GM19372 (cell line): ENCODE results near the gene ZBTB7C.

Experiments
- ATAC-seq: cut with Tn5 transposase; IDR thresholded peaks from one replicate; pipeline ENCODE4 v1.9.1; 2021; ENCODE audit warnings: mild to moderate bottlenecking, low read depth, moderate library complexity; ENCODE audit not compliant: unreplicated experiment

ZBTB7C gene

DNA sequence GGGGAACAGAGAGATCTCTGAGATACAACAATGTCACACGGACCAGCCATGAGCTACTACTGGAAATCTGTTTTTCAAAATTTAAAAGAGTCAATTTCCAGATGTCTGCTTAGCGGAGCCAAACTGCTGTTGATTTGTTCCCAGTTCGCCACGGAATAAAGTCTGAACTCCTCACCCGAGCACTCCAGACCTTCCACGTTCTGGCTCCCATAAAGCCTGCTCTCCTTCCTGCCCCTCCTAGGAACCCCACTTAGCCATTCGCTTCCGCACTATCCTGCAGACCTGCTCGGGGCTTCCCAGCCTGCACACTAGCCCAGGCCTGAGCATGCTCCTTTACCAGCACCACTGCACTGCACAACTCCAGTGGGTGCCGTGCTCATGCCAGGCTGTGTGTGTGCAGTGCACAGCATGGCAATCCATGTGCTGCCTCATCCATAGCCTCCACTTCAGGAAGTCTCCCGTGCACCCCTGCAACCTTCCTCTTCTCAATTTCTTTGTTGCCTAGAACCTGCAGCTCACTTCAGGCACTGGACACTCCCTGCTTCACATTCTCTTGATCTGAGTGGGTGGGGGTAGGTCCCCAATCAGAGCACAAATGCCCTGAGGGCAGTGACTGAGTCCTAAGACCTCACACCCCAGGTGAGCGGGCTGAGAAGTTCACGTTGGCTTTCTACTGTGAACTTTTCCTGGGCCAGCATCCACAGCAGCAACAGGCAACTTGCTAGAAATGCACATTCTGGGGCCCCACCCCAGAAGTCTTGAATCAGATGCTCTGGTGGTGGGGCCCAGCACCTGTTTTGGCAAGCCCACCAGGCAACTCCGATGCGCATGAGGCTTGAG lies 53.7 kb downstream of the ZBTB7C start:
- ATAC-seq, result no peak

DNA sequence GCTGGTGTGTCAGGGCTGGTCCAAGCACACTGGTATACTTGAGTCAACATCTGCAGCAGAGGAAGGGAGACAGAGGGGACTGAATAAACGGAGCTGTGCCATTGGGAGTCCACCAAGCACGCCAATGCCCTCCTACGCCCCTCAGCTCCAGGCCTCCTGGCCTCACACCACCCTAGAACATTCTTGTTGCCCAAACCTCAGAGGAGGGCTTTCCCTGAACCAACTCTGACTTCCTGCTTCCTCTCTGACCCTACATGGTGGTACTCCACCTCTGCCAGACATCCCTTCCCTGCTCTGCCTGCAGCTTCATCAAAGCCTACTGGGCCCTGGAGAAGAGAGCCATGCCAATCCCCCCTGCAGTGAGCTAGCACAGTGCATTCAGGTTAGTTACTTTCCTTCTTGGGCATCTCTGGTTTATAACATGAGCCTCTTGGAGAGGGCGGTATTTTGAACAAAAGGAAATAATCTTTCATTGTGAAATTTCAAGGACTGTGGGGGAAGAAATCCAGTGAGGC lies 54.4 kb downstream of the ZBTB7C start:
- ATAC-seq, result no peak

DNA sequence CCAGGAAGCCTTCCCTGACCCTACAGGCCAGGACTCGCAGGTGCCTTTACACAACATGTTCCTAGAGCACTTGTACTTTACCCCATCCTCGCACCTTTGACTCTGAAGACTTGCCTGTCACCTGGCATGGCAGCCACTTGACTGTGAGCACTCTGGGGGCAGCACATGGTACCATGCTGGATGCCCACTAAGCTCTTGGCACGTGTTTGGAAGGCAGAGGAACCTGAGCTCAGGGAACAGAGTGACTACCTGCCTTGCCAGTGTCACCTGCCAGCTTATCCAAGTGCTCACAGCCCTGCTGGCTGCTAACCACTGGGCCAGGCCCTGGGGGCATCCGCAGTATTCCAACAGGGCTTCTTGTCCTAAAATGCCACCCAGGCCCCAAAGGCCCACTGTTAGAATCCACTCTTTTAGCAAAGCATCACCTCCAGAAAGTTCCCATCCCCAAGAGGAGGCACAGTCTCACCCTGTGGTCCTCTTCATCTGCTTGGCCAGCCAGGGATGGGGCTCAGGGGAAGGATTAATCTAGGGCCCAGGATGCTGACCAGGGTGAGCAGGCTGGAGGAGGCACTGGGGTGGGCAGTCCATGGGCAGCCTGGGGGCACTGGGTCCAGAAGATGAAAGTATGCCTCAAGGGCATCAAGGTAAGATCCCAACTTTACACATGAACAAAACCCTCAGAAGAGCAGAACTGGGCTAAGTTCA lies 57.0 kb downstream of the ZBTB7C start:
- ATAC-seq, result no peak

DNA sequence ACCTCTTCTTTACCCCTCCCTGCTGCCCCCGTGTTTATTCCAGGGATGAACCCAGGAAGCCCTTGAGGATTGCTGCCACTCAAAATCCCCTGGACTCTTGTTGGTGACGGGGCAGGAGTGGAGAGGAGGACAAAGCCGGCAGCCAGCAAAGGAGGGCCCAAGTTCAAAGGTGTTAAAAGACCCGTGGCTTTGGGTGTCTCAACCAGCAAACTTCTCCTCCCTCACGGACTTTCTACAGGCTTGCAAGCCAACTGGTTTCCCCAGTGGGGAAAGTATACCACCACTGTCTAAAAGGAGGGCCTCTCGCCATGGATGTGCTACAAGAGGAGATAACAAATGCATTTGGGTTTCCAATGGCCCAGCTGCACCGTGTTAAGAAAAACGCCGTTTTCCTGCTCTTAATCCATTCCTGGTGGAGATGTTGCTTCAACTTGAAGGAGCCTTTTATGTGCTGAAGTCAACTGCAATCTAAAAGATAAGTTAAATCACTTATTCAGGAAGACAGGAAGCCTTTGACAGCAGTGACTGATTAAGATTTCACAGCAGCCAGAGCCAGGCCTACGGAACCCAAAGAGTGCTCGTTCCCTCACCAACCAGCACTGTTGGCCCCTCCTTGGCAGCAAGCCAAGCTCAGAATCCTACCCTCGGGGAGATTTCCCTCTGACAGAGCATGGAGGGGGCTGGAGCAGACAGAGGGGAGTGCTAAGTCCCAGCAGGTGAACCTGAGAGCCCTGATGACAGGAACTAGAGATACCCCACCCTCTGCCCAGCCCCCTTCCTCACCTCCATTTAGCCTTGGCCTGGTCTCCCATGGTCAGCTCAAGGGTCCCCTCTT lies 57.8 kb downstream of the ZBTB7C start:
- no peak for ATAC-seq

DNA sequence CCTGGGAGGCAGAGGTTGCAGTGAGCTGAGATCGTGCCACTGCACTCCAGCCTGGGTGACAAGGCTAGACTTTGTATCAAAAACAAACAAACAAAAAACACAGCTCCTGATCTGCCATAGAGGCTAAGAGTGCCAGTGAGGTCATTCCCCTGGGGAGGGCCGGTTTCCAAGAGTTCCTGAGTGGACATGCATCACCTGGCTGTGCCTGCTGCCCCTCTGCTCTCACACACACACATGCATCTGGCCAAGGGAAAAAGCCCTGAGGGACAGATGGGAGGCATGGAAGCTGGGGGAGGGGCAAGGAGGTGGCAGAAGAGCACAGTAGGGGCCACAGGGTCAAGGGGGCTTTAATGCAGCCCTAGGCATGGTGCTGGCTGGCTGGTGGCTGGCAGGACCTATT lies 60.4 kb downstream of the ZBTB7C start:
- ATAC-seq, result no peak

DNA sequence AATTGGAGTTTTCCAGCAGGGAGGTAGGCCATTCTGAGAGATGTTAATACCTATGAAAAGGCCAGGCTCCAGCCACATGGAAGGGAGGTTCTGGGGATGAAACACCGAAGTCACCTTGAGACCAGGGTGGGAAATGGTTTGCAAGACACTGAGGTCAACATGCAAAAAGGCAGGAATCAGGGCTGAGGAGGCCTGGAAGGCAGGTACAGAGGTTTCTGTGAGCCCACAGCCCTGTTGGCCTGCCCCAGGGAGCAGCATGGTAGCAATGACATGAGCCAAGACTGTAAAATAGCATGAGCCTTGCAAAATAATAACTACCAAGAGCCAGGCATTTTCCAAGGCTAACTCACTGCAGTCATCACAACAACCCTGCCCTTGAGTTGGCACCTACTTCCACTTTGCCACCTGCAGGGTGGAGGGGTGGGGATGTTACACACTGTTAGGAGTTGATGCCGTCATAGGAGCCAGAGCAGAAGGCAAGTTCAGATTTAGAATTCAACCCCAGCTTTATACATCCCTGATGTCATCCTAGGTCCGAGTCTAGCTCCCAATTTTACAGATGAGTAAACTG lies 61.3 kb downstream of the ZBTB7C start:
- ATAC-seq, result no peak

DNA sequence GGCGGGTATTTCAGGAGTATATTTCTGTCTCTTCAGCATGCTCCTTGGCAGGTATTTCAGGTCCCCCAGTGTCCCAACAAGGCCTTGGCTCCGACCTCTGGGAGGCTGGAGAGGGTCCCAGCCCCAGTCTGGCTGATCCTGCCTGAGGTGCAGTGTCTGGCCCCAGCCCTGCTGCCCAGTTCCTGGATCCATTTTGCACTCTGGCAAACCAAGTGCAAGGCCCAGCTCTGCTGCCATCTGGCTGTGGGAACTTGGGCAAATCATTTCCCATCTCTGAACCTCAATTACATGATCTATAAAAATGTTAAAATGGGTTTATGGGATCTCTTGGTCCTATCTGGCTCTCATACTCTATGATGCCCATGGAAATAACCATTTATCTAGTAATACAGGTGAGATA lies 63.6 kb downstream of the ZBTB7C start:
- no peak for ATAC-seq

DNA sequence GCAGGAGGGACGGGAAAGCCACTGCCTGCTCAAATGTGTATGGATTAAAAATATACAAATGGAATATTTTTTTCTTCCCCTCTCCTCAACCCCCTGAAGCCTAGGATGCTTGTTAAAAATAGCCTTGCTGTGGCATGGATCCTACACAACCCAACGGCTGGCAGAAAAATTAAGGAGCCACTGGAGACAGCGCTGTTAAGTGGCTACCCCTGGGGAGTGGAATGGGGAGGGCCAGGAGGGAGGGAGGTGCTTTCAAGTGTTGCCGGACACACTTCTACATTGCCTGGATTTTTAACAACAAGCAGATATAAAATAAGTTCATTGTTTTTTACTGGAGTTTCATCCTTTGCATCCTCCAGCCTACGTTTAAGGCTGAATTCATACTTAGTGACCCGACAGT lies 66.6 kb downstream of the ZBTB7C start:
- no peak for ATAC-seq

DNA sequence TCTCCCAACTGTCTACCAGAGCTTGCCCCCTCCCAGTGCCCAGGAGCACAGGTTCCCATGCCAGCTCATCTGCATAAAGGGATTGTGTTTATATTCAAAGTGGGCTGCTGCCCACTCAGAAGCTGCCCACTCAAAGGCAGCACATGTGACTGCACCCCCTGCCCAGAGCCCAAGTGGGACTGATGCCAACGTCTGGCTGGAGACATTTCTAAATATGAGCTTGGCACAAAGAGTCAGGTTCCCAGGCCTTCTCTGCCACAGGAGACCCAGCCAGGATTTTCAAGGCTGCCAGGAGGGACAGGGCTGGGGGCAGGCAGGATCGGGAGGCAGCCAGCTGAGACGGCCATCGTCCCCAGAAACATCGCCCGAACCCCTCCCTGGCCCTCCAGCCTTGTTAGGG lies 67.1 kb downstream of the ZBTB7C start:
- no peak for ATAC-seq

DNA sequence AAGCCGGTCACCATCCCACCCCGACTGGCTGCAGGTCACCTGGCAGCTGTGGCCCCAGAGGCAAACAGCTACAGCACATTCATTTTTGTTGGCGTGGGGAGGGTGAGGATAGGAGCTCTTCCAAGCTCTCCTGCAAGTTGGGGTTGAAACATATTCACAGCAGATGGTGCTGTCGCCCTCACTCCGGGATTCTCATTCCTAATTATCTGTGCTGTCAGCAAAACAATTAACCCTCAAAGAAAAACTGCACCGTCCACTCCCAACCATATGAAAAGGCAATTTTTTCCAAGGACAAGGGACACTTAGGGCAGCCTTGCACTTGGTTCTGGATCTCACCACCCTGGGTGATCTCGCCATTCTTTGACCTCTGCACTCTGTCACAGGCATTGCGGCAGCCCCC lies 68.6 kb downstream of the ZBTB7C start:
- ATAC-seq, result no peak

DNA sequence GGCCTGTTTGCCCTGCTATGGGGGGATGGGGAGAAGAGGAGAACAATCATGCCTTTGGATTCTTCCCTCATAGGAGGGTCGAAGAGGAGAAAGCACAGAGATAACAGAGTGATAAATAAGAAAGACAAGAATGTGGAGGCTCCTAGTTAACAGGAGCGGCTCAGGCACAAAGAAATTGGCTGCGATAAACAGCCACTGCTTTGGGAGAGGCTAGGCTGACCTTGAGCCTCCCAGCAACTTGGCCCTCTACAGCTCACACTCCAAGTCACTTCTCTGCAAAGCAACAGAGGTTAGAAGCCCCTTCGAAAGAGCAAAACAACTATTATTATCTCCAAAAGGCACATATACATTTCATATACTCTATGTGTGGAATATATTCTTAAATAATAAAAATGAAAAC lies 69.5 kb downstream of the ZBTB7C start:
- ATAC-seq, result no peak

DNA sequence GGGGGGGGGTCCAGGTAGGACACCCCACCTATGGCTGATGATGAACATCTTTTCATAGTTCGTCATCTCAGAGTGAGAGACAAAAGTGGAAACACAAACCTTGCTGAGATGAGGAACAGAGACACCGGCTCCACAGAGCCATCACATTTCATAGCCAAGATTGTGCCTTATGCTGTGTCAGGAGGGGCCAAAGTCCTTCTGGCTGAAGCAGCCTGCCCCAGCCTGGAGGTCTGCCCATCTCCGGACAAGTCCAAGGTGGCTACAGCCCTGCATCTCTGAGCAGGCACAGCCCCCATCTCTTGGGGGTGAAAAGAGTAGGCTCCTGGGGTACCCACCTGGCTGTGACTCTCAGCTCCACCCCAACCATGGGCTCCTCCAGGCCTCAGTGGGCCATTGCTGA lies 70.3 kb downstream of the ZBTB7C start:
- no peak for ATAC-seq

DNA sequence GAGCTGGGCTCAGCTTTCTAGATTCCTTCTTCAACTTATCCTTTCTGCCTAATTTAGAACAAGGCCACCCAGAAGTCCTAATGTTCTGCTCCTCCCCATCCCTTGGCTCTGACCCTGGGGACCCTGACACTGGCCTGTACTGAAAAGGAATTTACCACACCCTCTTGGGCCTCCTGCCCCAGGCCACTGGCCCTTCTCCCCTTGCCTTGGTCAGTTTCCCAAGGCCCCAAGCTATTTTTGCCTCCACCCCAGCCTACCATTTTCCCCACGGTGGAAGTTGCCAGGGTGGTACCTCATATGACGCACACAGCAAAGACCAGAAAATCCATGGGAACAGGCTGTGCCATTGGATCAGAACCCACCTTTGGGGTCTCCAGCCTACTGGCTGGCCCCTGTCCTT lies 72.1 kb downstream of the ZBTB7C start:
- no peak for ATAC-seq

DNA sequence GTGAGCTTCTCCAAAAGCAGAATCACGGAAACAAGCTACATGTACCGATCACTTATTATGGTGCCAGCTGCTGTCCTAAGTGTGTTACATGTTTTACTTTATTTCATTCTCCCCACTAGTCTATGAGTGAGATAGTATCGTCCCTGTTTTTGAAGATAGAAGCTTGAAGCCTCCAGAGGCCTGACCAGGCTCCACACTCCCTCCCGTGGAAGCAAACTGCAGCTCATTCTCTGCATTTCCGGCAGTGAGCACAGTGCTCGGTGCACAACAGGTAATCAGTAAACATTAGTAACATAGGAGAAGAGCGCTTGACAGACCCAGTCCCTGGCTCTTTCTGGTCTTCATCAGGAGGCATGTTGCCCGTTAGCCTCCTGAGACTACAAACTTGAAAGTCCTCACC lies 72.9 kb downstream of the ZBTB7C start:
- no peak for ATAC-seq

DNA sequence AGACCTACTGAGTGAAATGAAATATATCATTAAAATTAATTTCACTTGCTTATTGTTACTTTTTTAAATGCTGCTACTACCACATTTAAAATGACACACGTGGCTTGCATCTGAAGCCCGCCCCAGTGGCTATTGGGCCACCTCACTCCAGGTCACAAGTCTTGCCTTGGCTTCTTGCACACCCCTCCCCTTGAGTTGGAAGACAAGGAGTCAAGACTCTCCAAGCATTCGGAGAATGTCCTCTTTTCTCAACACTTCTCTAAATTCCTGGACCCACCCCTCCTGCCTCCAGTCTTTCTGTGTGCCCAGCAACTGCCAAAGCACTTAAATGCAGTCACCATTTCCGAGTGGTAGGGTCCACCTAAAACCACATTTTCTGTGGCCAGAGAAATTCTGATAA lies 73.4 kb downstream of the ZBTB7C start:
- ATAC-seq, result no peak

DNA sequence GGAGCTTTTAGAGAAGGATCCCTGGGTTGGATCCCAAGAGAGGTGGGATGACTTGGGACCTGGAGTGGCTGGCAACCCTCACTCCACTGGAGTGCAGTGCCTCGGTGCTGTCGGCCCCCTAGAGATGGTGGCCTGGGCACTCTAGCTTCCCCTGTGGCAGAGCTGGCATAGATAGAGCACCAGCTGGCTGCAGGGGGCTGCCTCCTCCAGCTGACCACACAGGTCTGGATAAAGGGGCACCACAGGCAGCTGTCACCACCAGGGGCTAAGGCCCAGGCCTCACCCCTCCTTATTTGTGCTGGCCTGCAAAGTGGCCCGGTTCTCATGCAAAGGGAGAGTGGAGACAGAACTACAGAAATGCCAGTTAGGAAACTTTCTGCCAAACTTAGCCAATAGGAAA lies 74.3 kb downstream of the ZBTB7C start:
- no peak for ATAC-seq

DNA sequence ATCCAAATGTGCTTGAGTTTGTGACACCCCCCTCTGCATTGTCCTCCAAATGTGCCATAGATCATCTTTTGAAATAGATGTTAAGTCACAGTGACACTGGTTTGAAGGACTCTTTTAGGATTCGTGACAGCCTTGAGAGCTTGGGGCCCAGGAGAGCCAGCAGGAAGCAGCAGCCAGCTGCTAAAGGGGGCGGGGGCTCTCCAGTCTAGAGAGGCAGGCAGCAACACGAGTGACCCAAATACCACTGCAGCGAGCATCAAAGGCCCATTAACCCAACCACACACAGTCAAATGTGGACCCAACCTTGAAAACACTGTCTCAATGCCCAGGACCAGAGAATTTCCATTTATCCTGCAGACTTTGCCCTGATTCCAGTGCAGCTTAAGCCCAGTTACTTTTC lies 75.6 kb downstream of the ZBTB7C start:
- ATAC-seq, result no peak

DNA sequence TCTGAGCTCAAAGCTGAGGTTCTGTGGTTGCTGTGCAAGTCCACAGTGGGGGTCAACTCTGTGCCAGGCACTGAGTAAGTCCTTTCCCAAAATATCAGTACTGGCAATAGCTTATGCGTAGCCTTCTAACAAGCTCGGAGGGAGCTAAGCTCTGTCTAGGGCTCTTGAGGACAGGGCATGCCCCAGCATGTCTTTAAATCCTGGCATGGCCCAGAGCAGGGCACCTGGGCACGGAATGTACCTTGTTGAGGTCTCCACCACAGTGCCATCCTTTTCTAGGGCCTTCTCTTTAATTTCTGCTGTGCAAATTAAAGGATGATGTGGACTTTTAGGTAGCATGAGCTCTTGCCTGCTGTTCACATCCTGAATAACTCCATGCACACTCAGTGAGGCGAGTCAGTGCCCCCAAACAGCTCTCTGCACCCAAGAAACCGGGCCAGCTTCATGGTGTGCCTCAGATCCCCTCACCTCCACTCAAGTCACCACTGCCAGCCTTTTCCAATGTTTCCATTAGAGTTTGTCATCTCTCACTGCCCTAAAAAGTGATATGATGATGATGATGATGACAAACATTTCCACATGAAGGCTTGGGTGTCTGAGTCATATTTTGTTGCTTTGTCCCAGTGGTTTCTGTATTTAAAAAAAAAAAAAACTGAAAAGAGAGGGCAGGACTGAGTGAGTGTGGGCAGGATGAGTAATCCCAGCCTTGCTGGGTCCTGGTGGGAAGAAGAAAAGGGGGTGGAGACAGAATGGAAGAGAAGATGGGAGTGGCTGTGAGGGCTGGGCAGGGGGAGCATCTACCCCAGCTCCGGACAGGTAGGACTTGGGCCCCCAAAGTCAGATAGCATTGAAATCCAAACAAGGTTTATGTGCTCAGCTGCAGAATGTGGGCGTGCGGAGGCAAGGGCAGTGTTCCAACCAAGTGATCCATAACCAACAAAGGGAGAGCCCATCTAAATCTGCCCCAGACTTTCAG lies 78.9 kb downstream of the ZBTB7C start:
- no peak for ATAC-seq

DNA sequence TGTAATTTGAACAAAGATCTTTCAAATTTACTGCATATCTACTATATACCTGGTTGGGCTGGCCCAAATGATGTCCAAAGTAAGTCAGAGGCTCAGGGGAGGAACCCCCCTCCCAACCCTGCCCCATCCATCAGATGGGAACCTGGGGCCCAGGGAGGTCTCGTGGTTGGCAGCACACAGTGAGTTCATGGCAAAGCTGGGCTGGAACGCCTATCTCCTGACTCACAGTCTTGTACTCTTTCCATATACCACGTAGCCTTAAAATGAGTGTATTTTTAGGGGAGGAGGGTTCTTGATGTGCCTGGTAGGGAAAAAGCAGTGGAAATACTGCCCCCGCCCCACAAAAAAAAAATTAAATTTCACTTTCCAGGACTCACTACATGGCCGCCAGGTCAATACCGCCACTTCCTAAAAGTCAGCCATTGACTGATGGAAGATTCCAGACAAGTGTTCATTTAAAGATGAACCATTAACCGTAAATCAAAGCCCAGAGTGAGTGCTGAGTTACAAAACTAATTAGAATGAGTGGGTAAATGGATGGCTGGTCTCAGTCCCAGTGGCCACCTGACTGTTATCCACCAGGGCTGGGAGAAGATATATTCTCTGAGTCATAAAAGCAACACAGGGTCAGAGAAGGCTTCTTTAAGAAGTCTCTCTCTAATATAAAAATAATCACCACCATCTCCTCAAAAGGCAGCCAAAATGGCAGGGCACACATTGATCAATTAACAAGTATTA lies 80.5 kb downstream of the ZBTB7C start:
- no peak for ATAC-seq
